Right atrium auricular region (tissue), 2 donors: Measurements from ENCODE around the gene CCDC183. TPM values are rescaled to one million over a fixed set of nuclear protein-coding genes. Genes with fewer than 3 reads are reported as not detected.

Experiments
- DNase-seq: peaks from one replicate; pipeline ENCODE4 v3.0.0-alpha.2; 2019; ENCODE audit warnings: low spot score
- H3K27ac ChIP-seq, 2 donors: fragments of 200-600 bp; sonication (generic); 1 replicate in 1 of 2; 2 replicates in 1 of 2; pipeline ENCODE4 v1.5.1; 2016 to 2019
- H3K27me3 ChIP-seq, 2 donors: fragments of 200-600 bp; sonication (generic); one replicate each; pipeline versions ENCODE4 v1.5.1 to v1.6.0; 2017 to 2019
- H3K36me3 ChIP-seq: fragments of 200-600 bp; sonication (generic); one replicate; pipeline ENCODE4 v1.5.1; 2016
- H3K4me1 ChIP-seq, 2 donors: fragments of 200-600 bp; sonication (generic); one replicate each; pipeline versions ENCODE4 v1.5.1 to v1.6.0; 2017 to 2019
- H3K4me3 ChIP-seq, 2 donors: fragments of 200-600 bp; sonication (generic); 1 replicate in 1 of 2; 2 replicates in 1 of 2; pipeline ENCODE4 v1.5.1; 2017 to 2019; ENCODE audit warnings: mild to moderate bottlenecking in 1 of 2, moderate library complexity in 1 of 2
- H3K9me3 ChIP-seq, 2 donors: fragments of 200-600 bp; sonication (generic); one replicate each; pipeline ENCODE4 v1.5.1; 2019
- CTCF ChIP-seq, 2 donors: fragments of 200-600 bp; sonication (generic); IDR thresholded peaks; one replicate each; pipeline ENCODE4 v1.5.1; 2019; ENCODE audit warnings: antibody characterized with exemption in 2 of 2
- total RNA-seq, 2 donors: library from RNA; depleted of rRNA; stranded (reverse); fragments of >200 nt; gene quantifications; one replicate each; pipeline ENCODE4 v1.1.0, GENCODE V29; 2016

CCDC183 gene
- total RNA-seq, 2 donors from 2014 or later, result 2.3 to 2.5 TPM

- Histone ChIP-seq H3K9me3 (peaks cover 0 to 6% of the 10 kb centered on the region in 2 donors), H3K4me3 (no peak overlapping the region), H3K27me3 (no peaks in the 10 kb centered on the region), H3K36me3 (no peaks in the 10 kb centered on the region), H3K27ac (no peak overlapping the region), H3K4me1 (no peaks in the 10 kb centered on the region)
- no peak for DNase-seq
- TF ChIP-seq CTCF (IDR thresholded peaks at IDR 0.05), result no peak
Measured at GRCh38 chr9:136775191-136775590, 20.9 kb upstream of the CCDC183 start.

GRCh38 chr9:136776947-136777346 lies 19.2 kb upstream of the CCDC183 start:
- Histone ChIP-seq H3K4me3 (no peak overlapping the region), H3K9me3 (peaks cover 0 to 6% of the 10 kb centered on the region in 2 donors), H3K36me3 (no peaks in the 10 kb centered on the region), H3K27me3 (no peaks in the 10 kb centered on the region), H3K27ac (no peak overlapping the region), H3K4me1 (no peaks in the 10 kb centered on the region)
- TF ChIP-seq CTCF (IDR thresholded peaks at IDR 0.05), result no peak
- DNase-seq, result no peak

GRCh38 chr9:136777359-136777758 lies 18.8 kb upstream of the CCDC183 start:
- DNase-seq, result no peak
- peaks cover 0 to 6% of the 10 kb centered on the region in 2 donors for H3K9me3 ChIP-seq
- TF ChIP-seq CTCF (IDR thresholded peaks at IDR 0.05), result no peak
- no peaks in the 10 kb centered on the region for H3K4me1 ChIP-seq
- no peaks in the 10 kb centered on the region for H3K36me3 ChIP-seq
- H3K27me3 ChIP-seq, result no peaks in the 10 kb centered on the region
- no peak overlapping the region for H3K27ac ChIP-seq
- H3K4me3 ChIP-seq, result no peak overlapping the region

GRCh38 chr9:136779808-136780207 lies 16.3 kb upstream of the CCDC183 start:
- H3K9me3 ChIP-seq, result no peaks in the 10 kb centered on the region
- no peak overlapping the region for H3K4me3 ChIP-seq
- H3K27me3 ChIP-seq, result no peaks in the 10 kb centered on the region
- H3K36me3 ChIP-seq, result no peaks in the 10 kb centered on the region
- no peak for TF ChIP-seq CTCF (IDR thresholded peaks at IDR 0.05)
- H3K27ac ChIP-seq, result no peak overlapping the region
- no peaks in the 10 kb centered on the region for H3K4me1 ChIP-seq
- DNase-seq, result no peak

- Histone ChIP-seq H3K4me1 (peaks cover 0 to under 1% of the 10 kb centered on the region in 2 donors), H3K27ac (no peak overlapping the region), H3K36me3 (no peaks in the 10 kb centered on the region), H3K4me3 (no peak overlapping the region), H3K9me3 (no peaks in the 10 kb centered on the region), H3K27me3 (no peaks in the 10 kb centered on the region)
- no peak for DNase-seq
- TF ChIP-seq CTCF (IDR thresholded peaks at IDR 0.05), result no peak
Measured at GRCh38 chr9:136782452-136782851, 13.7 kb upstream of the CCDC183 start.

- Histone ChIP-seq H3K27me3 (no peaks in the 10 kb centered on the region), H3K4me1 (peaks cover 0 to 19% of the 10 kb centered on the region in 2 donors), H3K36me3 (no peaks in the 10 kb centered on the region), H3K4me3 (no peak overlapping the region), H3K27ac (no peak overlapping the region), H3K9me3 (no peaks in the 10 kb centered on the region)
- TF ChIP-seq CTCF (IDR thresholded peaks at IDR 0.05), result peak; percentile 20 to 60
- DNase-seq, result no peak
Measured at GRCh38 chr9:136784249-136784996, 11.7 kb upstream of the CCDC183 start.
